ENCODE results near the gene TEX261.
"Not testable (repeated sequence)": the region's sequence is repeated elsewhere in the genome, so short reads cannot be mapped to it uniquely, and the experiment has no call there.

TEX261 gene

GRCh38 chr2:71001981-71002570 is 7.4 kb upstream of the TEX261 start:
- Histone ChIP-seq H3K9me3 (no peaks in the 10 kb centered on the region), H3K27ac (no peak overlapping the region), H3K27me3 (no peaks in the 10 kb centered on the region), H3K4me1 (ENCODE audit: control insufficient read depth in 1 of 2, insufficient read depth in 1 of 2, low read depth in 1 of 2, low read length in 1 of 2) (peaks cover 26 to 27% of the 10 kb centered on the region in 2 experiments), H3K36me3 (no peaks in the 10 kb centered on the region), H3K4me3 (ENCODE audit: low read depth in 1 of 2, low read length in 1 of 2) (no peak overlapping the region)
- no peak for TF ChIP-seq CTCF (IDR thresholded peaks at IDR 0.05)

- H3K27me3 ChIP-seq, result no peaks in the 10 kb centered on the region
- peaks cover 26 to 27% of the 10 kb centered on the region in 2 experiments for H3K4me1 ChIP-seq (ENCODE audit: control insufficient read depth in 1 of 2, insufficient read depth in 1 of 2, low read depth in 1 of 2, low read length in 1 of 2)
- no peak overlapping the region for H3K27ac ChIP-seq
- H3K4me3 ChIP-seq (ENCODE audit: low read depth in 1 of 2, low read length in 1 of 2), result peak overlapping the region in 1 of 2 experiments; percentile 14
- H3K9me3 ChIP-seq, result no peaks in the 10 kb centered on the region
- H3K36me3 ChIP-seq, result no peaks in the 10 kb centered on the region
- TF ChIP-seq CTCF (IDR thresholded peaks at IDR 0.05), result no peak
Measured at GRCh38 chr2:71001592-71001927, 6.9 kb upstream of the TEX261 start.

GRCh38 chr2:71000780-71001591 is 6.3 kb upstream of the TEX261 start:
- peak; percentile 95 for TF ChIP-seq CTCF (IDR thresholded peaks at IDR 0.05)
- Histone ChIP-seq H3K36me3 (no peaks in the 10 kb centered on the region), H3K27me3 (no peaks in the 10 kb centered on the region), H3K27ac (peak overlapping the region; percentile 30), H3K9me3 (no peaks in the 10 kb centered on the region), H3K4me1 (ENCODE audit: control insufficient read depth in 1 of 2, insufficient read depth in 1 of 2, low read depth in 1 of 2, low read length in 1 of 2) (peaks cover 28% of the 10 kb centered on the region in 2 experiments), H3K4me3 (ENCODE audit: low read depth in 1 of 2, low read length in 1 of 2) (peak overlapping the region; percentile 6 to 14)

GRCh38 chr2:70999931-71000330 is 5.3 kb upstream of the TEX261 start:
- H3K4me1 ChIP-seq (ENCODE audit: control insufficient read depth in 1 of 2, insufficient read depth in 1 of 2, low read depth in 1 of 2, low read length in 1 of 2), result peaks cover 38% of the 10 kb centered on the region in 2 experiments

GRCh38 chr2:70999362-70999761 is 4.7 kb upstream of the TEX261 start:
- no peaks in the 10 kb centered on the region for H3K27me3 ChIP-seq
- no peak overlapping the region for H3K4me3 ChIP-seq (ENCODE audit: low read depth in 1 of 2, low read length in 1 of 2)
- H3K27ac ChIP-seq, result peak overlapping the region; percentile 55
- peaks cover 39% of the 10 kb centered on the region in 2 experiments for H3K4me1 ChIP-seq (ENCODE audit: control insufficient read depth in 1 of 2, insufficient read depth in 1 of 2, low read depth in 1 of 2, low read length in 1 of 2)
- H3K9me3 ChIP-seq, result no peaks in the 10 kb centered on the region
- no peak for TF ChIP-seq CTCF (IDR thresholded peaks at IDR 0.05)
- no peaks in the 10 kb centered on the region for H3K36me3 ChIP-seq

More at GRCh38 chr2:70999931-71000330, 5.3 kb upstream of the TEX261 start:
- not testable (repeated sequence) for H3K4me3 ChIP-seq (ENCODE audit: low read depth in 1 of 2, low read length in 1 of 2); H3K9me3 ChIP-seq; H3K27me3 ChIP-seq; H3K36me3 ChIP-seq
- H3K27ac ChIP-seq, result peak overlapping the region; percentile 55

- H3K27me3 ChIP-seq, result not testable (repeated sequence)
Measured at GRCh38 chr2:70998885-70999284, 4.2 kb upstream of the TEX261 start.

More at GRCh38 chr2:70998885-70999284, 4.2 kb upstream of the TEX261 start:
- H3K9me3 ChIP-seq; H3K36me3 ChIP-seq; H3K4me3 ChIP-seq (ENCODE audit: low read depth in 1 of 2, low read length in 1 of 2): not testable (repeated sequence)
- Histone ChIP-seq H3K27ac (peak overlapping the region; percentile 55), H3K4me1 (ENCODE audit: control insufficient read depth in 1 of 2, insufficient read depth in 1 of 2, low read depth in 1 of 2, low read length in 1 of 2) (peaks cover 44% of the 10 kb centered on the region in 2 experiments)
